HL-60 (cell line): Measurements from ENCODE around the gene RNF40.

Source experiments
- CTCF ChIP-seq: IDR thresholded peaks from one replicate; pipeline ENCODE4 v1.5.1; 2011; ENCODE audit warnings: low read length, control low read depth, inconsistent platforms; ENCODE audit not compliant: insufficient read depth
- GABPA ChIP-seq: IDR thresholded peaks from 2 replicates; pipeline ENCODE4 v1.6.1; 2012; ENCODE audit warnings: low read depth
- POLR2AphosphoS5 ChIP-seq: IDR thresholded peaks from 2 replicates; pipeline ENCODE4 v1.6.1; 2012; ENCODE audit warnings: low read depth
- REST ChIP-seq: IDR thresholded peaks from 2 replicates; pipeline ENCODE4 v1.6.1; 2012; ENCODE audit warnings: low read depth; ENCODE audit not compliant: insufficient replicate concordance

- TF ChIP-seq CTCF, result no peak
- no peak for TF ChIP-seq REST
- TF ChIP-seq POLR2AphosphoS5, result no peak
- TF ChIP-seq GABPA, result no peak
Observed at GRCh38 chr16:30778549-30779244, 16.6 kb downstream of the RNF40 start.
